ENCODE measurements around the gene TENM4. TPM values are rescaled to one million over a fixed set of nuclear protein-coding genes. Genes with fewer than 3 reads are reported as not detected.
"Not testable (repeated sequence)": the region's sequence is repeated elsewhere in the genome, so short reads cannot be mapped to it uniquely, and the experiment has no call there.

TENM4 gene
- total RNA-seq, 1 donor from 2014 or later: 46.6 TPM

- no peak for DNase-seq (ENCODE audit: low spot score)
Measured at GRCh38 chr11:78860720-78861422, 580.0 kb downstream of the TENM4 start.

GRCh38 chr11:78857688-78858087 lies 583.1 kb downstream of the TENM4 start:
- no peak for DNase-seq (ENCODE audit: low spot score)

- no peak for DNase-seq (ENCODE audit: low spot score)
Measured at GRCh38 chr11:78856211-78856610, 584.6 kb downstream of the TENM4 start.

- DNase-seq (ENCODE audit: low spot score): no peak
Measured at GRCh38 chr11:78855116-78855515, 585.7 kb downstream of the TENM4 start.

DNA sequence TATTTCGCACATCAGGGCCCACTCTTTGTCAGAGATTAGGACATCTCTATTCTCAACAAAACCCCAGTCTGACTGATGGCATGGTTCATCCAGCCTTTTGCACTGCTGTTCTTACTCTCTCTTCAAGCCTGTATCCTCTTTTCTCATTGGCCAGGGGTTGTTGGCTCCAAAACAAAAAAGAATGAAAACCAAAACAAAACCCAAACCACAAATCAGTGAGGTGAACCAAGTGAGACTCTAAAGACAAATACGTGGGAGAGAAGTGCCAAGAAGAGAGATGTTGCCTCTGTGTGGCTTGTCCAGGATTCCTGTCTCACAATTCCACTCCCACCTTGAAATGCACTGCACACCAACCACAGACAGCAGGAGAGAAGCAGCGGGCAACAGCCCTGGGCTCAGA lies 587.3 kb downstream of the TENM4 start:
- DNase-seq (ENCODE audit: low spot score): no peak

DNA sequence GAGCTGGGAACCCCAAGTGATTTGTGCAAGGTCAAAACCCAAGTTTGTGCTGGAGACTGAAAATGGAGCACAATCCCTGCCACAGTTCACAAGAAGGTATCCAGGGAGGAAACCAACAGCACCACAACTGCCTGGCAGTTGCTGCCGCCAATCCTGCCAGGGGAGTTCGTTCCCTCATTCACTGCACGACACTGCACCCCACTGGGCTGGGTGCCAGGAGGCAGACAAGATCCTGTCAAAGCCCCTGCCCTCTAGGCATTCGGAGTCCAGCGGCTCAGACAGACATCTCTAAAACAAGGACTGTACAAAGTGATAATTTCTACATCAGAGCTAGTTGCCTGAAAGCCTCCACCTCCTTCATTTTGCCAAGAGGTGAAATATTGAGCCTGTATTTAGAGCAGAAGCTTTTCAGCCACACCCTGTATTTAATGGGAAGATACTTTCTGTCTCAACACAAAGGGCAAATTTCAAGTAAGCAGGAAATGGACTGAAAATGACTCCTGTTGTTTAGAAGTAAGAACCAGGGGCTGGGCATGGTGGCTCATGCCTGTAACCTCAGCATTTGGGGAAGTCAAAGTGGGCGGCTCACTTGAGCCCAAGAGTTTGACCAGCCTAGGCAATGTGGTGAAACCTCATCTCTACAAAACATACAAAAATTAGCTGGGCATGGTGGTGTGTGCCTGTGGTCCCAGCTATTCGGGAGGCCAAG lies 588.8 kb downstream of the TENM4 start:
- DNase-seq (ENCODE audit: low spot score): no peak

DNA sequence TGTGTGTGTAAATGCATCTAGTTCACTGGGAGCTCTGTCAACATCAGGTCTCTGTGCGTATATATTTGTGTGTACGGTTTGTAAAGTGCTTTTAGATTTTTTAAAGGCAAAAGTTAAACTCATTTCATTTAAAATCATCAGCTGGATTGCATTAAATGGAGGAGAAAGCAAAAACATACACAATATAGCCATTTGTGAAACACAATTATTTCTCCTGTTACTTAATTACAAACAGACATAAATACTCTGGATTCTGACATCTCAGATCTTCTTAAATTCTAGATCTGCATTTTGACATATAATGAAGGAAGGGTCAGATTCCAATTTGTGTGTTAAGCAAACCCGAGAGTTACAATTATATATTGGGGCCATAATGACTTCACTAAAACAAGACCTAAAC lies 590.8 kb downstream of the TENM4 start:
- DNase-seq (ENCODE audit: low spot score): no peak

DNA sequence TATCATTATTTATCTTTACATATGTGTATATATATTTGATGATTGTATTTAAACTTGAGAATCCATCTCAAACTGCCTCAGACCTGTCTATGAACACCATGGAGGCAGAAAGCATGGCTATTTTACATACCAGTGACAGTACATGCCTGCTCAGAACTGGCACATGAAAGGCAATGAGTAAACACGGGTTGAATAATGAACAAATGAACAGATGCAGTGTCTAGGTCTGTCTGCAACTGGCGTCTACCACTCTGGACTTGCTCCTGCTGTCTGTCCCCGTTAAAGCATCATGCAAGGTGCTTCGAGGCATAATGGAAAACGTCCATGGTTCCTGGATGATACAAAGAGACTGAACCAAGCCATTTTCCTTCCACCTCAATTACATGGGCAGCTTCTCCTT lies 594.6 kb downstream of the TENM4 start:
- DNase-seq (ENCODE audit: low spot score): no peak

DNA sequence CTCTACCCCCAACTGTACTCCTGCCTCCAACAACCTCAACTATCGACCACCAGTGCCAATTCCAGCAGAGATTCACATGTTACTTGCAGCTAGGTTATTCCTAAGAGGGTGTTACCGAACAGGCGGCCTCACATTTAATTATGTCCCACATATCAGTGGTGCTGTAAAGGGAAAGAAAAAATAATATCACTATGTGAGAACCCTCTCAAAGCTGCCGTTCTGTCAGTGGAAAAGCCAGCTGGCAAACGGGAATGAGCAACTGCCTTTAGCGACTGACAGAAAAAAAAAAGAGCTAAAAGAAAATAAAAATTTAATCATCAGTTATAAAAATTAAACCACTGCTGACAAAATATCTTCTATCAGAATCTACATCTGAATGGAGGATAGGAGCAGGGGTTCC lies 595.3 kb downstream of the TENM4 start:
- DNase-seq (ENCODE audit: low spot score): no peak

DNA sequence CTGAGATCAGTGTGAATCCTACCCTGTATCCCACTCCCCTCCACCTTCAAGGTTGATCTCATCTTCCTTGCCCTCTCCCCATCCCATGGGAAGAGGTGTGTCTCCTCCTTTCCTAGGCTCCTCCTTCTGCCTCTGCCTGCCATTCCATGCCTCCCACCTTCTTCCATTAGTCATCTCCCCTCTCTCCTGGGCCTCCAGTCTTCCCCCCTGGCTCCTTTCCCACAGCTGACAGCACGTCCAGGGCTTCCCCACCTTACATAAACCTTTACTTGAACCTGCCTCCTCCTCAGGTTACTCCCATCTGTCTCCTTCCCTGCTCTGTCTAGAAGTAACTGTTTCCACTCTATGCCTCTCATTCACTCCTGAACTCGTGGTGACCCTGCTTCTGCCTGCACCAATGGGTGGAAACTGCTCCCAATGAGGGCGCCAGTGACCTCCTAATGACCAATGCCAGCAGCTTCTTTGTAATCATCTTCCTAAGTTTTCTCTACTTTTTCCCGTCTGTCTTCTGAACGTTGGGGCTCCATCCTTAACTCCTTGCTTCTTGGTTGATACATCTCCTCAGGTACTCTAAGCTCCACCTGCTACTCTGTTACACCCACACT lies 599.3 kb downstream of the TENM4 start:
- no peak for DNase-seq (ENCODE audit: low spot score)

DNA sequence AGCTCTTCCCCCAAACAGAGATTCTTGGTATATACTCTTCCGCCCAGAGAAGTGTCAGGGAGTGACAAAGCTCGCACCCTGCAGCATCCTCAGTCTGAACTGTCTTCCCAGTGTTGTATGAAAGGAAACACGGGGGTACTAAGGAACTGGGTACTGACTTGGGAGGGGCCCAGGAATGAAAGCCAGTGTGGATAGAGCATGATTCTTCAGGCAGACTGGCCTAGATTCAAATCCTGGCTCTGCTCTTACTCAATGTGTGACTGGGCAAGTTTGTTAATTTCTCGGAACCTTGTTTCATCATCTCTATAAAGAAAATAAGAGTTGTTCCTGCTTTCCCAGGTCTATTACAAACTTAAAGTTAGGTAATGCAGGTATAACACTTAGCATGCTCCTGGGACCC lies 600.2 kb downstream of the TENM4 start:
- DNase-seq (ENCODE audit: low spot score): no peak

DNA sequence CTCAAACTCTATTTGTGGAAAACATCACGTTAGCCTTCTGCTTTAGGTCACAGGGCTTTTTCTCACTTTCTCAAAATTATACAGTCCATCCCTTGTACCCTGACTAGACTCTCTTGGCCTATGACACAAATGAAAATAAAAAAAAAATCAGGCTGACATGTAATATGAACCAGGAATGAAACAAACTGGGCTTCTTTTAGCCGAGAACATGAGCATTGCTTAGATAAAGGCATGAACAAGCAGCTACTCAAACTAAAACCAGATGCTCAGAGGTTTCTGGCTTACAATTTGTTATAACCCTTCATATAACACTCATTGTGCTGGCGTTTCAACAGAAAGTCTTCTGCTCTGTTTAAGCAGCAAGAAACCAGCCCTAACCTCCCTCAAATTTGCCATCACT lies 600.6 kb downstream of the TENM4 start:
- DNase-seq (ENCODE audit: low spot score): no peak

DNA sequence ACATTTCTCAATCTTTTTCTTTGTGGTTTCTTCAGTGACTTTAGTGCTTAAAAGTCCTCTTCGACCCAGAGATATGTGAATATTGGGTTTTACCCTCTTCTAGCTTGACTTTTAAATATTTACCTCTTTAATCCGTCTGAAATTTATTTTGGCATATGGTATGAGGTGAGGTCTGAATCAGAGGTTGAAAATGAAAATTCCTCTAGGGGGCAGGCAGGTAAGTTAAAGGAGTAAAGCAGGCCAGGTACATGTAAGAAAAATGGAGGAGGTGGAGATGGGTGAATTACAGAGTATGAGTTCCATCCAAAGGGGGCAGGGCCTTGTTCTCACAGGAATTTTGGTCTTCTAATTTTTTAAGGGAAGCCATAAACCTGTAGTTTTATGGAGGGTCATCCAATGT lies 602.4 kb downstream of the TENM4 start:
- DNase-seq (ENCODE audit: low spot score): no peak

- DNase-seq (ENCODE audit: low spot score): no peak
Measured at GRCh38 chr11:78835646-78836045, 605.2 kb downstream of the TENM4 start.

GRCh38 chr11:78834886-78835285 lies 605.9 kb downstream of the TENM4 start:
- no peak for DNase-seq (ENCODE audit: low spot score)

GRCh38 chr11:78833237-78833636 lies 607.6 kb downstream of the TENM4 start:
- DNase-seq (ENCODE audit: low spot score): no peak

DNA sequence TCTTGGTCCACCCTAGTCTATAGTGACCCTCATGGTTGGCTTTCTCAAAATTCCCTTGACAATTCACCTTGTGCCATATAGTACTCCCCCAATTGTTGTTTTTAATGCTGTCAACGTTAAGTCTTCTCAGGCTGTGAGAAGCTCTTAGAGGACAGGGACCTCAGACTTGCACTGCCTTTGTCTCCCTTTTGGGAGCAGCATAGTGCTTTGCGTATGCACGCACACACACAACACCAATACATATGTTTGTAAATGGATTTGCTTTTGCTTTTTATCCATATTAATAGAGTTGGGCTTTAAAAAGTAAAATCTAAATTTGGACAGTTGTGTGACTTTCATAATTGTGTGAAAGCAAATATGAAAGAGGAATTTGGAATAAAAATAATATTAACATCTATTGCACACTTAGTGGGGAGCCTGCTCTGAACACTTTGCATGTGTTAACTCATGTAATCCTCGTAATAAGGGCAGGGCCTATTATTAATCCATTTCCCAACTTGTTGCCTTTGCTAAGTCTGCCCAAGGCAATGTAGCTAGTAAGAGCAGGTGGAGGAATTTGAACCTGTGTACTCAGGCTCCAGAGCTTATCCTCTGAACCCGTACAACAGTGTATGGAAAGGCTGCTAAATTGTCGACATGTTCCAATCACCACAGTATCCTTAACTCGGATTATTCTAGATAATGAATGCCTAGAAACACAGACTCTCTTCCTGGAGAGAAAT lies 608.4 kb downstream of the TENM4 start:
- DNase-seq (ENCODE audit: low spot score): no peak

DNA sequence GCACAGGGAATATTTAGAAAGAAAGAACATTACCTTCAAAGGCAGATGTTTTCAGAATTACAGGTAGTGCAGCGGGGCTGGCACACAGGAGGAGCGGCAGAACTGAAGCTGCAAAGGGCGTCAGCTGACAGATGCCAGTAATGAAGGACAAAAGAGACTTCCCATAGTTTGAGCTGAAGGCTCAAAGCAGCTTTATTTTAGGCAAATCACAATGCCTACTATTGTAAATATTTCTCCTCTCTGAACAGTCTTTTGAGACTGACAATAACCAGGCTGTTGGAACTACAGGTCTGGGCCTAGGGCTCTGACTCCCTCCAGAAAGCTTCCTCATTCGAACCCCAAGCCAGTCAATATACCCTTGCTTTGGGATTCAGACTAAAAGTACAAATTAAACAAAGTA lies 609.3 kb downstream of the TENM4 start:
- DNase-seq (ENCODE audit: low spot score): no peak

DNA sequence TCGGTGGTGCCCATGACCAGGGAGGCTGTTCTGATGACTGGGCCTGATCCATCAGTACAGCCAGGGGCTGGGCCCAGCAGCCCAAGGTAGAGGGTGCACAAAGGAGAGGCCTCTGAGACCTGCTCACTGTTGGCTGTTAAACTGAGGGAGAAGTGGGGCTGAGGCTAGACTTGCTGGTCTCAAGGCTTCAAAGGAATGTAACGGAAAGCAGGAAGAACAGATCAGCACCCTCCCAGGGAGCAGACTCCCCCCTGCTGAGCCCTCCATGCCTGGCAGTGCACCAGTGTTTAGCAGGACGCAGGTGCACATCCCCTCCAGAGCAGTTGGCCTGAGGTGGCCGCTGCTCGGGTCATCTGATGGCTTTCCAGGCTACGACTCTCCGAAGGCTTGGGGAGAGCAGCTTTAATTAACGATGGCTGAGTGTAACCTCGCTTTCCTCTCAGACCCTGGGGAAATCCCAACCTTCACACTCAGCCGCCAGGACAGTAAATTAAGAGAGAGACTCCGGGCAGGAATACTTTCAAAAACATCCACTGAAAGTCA lies 610.5 kb downstream of the TENM4 start:
- DNase-seq (ENCODE audit: low spot score): no peak

- DNase-seq (ENCODE audit: low spot score): no peak
Measured at GRCh38 chr11:78829146-78829545, 611.7 kb downstream of the TENM4 start.

- no peak for DNase-seq (ENCODE audit: low spot score)
Measured at GRCh38 chr11:78828676-78829075, 612.2 kb downstream of the TENM4 start.

- DNase-seq (ENCODE audit: low spot score): not testable (repeated sequence)
Measured at GRCh38 chr11:78827291-78827690, 613.5 kb downstream of the TENM4 start.
